Activated CD4-positive, alpha-beta T cell treated with anti-CD3 and anti-CD28 coated beads for 4 hours (primary cell): Measurements from ENCODE around the gene DNAJC11.
"Not testable (repeated sequence)": the region's sequence is repeated elsewhere in the genome, so short reads cannot be mapped to it uniquely, and the experiment has no call there.

Source experiments
- DNase-seq, 2 donors: peaks; one replicate each; pipeline ENCODE4 v3.0.0-alpha.2; 2020

The DNAJC11 gene, protein sequence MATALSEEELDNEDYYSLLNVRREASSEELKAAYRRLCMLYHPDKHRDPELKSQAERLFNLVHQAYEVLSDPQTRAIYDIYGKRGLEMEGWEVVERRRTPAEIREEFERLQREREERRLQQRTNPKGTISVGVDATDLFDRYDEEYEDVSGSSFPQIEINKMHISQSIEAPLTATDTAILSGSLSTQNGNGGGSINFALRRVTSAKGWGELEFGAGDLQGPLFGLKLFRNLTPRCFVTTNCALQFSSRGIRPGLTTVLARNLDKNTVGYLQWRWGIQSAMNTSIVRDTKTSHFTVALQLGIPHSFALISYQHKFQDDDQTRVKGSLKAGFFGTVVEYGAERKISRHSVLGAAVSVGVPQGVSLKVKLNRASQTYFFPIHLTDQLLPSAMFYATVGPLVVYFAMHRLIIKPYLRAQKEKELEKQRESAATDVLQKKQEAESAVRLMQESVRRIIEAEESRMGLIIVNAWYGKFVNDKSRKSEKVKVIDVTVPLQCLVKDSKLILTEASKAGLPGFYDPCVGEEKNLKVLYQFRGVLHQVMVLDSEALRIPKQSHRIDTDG

DNA sequence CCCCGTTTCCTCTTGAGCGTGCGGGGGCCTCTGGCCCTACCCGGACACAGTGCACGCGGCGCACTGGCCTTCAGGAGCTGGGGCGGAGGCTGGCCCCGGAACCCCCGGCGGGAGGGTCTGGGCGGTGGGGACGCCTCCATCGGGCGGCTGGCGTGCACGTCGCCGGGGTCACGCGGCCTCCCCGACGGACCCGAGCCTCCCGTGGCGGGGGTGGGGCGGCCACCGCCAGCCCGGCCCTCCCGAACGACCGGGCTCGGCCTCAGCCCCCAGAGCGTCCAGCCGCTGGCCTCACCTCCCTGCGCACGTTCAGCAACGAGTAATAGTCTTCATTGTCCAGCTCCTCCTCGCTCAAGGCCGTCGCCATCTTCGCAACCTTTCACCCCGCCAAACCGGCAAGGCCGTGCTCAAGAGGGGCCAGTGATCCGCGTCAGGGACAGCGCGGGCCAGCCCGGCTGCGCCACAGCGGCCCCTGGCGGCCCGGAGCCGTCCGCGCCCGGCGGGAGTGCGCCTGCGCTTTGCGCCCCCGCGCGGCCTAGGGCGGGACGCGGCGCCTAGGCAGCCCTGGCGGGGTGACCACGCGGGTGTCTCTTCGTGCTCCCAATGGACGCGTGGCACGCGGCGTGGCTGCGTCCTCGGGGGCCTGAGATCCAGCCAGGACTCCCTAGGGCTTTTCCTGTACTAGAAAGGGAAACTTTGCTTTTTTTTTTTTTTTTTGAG is at the start of gene DNAJC11:
DNAJC11 (minus strand) TSS at position 380 of the 717 bp plus-strand sequence; CDS start at position 364, 16 bp downstream.
- peak; percentile 84 to 88 for DNase-seq

DNA sequence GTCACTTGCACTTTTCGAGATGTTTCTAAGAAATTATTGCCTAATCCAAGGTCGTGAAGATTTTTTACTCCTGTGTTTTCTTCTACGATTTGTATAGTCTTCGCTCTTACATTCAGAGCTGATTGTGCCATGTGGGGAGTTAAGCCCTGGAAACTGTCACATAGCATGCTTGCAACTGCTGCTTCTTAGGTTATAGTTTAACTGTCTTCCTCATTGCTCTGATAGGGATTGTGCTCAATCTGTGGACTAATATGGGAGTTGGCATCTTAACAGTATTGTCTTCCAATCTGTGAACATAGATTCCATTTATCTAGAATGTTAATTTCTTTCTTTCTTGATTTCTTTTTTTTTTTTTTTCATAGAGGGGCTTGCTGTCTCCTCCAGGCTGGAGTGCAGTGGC is 48.9 kb upstream of the DNAJC11 start:
- DNase-seq = no peak

DNA sequence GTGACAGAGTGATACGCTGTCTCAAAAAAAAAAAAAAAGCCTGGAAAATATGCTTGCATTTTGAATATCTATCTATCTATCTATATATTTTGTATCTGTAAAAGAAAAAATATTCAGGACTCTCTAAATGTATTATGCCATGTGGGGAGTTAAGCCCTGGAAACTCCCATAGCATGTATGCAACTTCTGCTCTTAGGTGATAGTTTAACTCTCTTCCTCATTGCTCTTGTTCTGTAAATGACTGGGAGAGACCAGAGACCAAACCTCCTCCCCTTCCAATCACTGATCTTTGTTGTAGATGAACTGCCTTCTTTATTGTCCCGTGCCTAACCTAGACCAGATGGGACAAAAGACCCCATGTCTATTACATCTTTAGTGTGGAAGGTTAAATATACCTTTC is 46.1 kb upstream of the DNAJC11 start:
- DNase-seq = no peak

DNA sequence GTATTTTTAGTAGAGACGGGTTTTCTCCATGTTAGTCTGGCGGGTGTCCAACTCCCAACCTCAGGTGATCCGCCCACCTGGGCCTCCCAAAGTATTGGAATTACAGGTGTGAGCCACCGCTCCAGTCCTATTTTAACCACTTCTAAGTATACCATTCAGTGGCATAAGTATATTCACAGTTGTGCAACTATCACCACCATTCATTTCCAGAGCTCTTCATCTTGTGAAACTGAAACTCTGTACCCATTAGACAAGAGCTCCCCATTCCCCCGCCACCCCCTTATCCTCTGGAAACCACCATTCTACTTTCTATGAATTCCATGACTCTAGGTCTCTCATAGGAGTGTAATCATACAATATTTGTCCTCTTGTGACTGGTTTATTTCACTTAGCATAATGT is 43.5 kb upstream of the DNAJC11 start:
- no peak for DNase-seq

DNA sequence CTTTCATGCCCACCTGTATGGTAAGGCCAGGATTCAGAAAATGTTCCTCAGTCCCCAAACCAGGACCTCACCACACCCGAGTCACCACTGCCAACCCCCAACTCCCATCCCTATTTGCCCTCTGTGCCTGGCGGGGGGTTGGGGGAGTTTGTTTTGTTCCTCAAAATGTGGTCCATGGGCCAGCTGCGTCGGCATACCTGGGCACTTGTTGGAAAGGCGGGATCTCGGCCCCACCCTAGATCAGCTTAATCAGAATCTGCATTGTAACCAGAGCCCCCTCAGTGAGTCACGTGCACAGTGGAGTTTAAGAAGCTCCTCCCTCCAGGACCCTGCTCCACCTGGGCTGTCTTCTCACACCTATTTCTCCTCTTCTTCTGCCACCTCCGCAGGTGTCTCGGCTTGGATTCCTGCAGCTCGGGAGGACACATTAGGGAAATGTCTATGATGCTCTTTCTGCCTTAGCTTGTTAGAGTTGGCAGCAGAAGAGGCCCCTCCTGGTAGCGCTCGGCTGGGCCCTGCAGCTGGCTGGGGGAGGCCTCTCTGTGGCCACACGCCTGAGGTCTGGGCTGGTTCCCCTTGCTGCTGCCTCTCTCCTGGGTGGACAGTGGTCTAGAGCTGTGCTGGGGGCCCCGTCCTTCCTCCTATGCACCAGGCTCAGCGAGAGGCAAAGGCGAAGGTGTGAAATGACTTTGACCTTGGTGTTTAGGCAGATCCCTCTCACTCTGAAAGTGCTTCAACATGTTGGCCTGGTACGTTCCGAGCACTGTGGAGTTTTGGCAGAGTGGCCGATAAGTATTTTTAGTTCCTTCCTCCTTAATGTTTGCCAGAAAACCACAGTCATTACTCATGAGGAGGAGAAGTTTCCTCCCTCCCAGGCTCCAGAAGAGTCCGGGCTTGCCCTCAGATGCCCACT is 41.8 kb upstream of the DNAJC11 start:
- no peak for DNase-seq

DNA sequence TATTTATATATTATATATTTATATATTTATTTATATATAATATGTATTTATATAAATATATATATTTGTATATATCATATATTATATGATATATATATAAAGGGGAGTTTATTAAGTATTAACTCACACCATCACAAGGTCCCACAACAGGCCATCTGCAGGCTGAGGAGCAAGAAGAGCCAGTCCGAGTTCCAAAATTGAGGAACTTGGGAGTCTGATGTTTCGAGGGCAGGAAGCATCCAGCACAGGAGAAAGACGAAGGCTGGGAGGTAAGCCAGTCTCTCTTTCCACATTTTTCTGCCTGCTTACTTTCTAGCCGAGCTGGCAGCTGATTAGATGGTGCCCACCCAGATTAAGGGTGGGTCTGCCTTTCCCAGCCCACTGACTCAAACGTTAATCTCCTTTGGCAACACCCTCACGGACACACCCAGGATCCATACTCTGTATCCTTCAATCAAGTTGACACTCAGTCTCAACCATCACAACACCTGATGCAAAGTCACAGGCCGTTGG is 41.1 kb upstream of the DNAJC11 start:
- not testable (repeated sequence) for DNase-seq

DNA sequence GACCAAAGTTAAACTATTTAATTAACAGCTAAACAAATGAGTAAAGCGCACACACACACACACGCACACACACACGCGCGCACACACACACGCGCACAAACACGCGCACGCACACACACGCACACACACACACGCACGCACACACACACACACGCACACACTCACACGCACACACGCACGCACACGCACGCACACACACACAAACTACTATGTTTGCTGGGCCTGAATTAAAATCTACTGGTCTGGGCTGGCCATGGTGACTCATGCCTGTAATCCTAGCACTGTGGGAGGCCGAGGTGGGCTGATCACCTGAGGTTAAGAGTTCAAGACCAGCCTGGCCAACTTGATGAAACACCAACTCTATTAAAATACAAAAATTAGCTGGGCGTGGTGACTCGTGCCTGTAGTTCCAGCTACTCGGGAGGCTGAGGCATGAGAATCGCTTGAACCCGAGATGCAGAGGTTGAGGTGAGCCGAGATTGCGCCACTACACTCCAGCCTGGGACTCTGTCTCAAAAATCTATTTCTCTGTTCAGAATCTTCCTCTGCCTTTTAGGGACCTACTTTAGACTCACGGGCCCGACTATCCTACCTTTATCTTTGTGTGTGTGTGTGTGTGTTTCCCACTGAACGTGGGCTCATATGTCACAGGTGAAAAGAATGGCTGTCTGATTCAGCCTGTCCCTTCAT is 37.5 kb upstream of the DNAJC11 start:
- no peak for DNase-seq

DNA sequence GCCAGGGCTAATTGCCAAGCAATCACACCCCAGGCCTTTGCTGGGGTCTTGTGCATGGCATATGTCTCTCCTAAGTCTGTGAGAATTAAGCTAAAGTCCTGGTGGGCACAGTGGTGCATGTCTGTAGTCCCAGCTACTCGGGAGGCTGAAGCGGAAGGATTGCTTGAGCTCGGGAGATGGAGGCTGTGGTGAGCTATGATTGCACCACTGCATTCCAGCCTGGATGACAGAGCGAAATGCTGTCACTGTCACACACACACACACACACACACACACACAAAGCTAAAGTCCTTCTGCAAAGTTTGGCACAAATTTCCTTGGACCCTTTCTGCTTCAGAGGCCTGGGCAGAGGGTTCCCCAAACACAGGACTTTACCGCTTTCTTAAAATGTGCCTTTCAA is 31.3 kb upstream of the DNAJC11 start:
- no peak for DNase-seq

DNA sequence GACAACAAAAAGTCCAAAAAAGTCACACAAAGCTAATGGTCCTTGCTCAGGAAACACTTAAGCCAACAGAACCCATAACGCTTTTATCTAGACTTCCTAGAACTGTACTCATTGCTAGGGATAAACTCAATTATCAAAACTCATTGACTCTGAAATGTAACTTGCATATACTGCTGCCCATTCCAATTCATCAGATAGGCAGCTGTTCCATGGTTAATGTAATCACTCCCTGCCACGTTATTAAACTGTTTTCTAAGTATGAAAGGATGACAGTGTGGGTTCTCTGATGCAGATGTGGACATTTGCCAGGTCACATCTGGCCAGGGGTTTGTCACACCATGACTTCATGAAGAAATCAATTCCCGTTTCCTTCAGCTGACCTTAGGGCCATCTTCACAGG is 30.3 kb upstream of the DNAJC11 start:
- DNase-seq = no peak

DNA sequence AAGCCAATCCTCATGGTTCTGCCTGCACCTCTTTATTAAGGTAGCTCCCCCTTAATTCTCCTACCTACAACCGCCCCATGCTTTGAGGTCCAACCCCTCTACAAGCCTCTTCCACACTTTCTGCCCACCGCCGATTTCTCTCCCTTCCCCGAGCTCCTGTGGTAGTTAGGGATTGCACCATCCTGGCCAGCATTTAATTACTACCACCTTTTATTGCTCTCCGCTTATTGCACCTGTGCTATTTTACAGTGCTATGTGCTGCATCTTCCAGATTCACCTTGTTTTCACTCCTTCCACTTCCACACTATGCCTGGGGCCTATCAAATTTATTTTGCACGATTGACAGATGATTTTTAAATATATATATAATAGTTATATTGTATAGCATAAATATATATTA is 29.3 kb upstream of the DNAJC11 start:
- no peak for DNase-seq

DNA sequence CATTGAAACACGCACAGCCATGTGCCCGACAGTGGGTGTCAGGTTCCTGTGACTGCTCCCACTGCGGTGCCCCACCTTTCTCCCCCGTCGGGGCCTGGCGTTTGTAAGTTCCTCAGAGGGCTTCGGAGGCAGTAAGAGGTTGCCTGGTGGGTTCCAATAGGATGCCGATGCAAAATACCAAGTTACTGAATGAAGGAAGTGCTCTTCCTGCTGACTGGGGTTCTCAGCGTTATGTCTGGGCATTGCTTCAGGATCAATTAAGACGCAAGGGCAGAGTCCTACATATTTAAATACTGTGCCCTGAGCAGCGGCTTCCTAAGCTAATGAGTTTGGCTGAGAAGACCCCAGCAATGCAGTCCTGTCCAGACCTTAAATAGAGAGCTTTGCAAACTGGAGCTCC is 28.9 kb upstream of the DNAJC11 start:
- no peak for DNase-seq

DNA sequence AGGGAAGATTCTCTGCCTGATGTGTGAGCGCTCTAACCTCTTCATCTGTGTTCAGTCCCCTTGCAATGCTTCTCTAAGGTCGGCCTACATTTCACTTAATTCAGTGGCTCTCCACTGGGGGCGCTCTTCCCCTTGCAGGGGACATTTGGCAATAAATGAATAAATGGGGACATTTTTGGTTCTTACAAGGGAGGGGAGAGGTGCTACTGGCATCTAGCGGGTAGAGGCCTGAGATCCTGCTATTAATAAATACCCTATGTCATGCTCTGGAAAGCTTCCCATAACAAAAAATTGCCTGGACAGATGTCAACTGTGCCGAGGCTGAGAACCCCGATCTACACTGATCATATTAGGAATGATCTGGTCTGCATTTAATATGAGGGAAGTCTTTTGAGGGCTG is 25.9 kb upstream of the DNAJC11 start:
- DNase-seq = peak; percentile 45 to 60

DNA sequence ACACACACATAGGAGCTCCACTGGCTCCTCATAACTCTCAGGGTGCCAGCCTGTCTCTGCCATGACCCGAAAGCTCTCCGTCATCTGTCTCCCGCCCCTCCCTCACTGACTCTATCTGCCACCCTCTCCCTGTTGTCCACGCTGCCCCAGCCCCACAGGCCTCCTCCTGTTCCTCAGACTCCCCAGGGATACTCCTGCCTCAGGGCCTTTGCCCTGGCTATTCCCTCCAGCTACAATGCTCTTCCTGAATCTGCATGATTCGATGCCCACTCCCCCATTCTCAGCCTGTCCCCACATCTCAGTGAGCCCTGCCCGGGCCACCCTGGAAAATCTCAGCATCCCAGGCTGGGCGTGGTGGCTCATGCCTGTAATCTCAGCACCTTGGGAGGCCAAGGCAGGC is 24.6 kb upstream of the DNAJC11 start:
- DNase-seq = no peak

DNA sequence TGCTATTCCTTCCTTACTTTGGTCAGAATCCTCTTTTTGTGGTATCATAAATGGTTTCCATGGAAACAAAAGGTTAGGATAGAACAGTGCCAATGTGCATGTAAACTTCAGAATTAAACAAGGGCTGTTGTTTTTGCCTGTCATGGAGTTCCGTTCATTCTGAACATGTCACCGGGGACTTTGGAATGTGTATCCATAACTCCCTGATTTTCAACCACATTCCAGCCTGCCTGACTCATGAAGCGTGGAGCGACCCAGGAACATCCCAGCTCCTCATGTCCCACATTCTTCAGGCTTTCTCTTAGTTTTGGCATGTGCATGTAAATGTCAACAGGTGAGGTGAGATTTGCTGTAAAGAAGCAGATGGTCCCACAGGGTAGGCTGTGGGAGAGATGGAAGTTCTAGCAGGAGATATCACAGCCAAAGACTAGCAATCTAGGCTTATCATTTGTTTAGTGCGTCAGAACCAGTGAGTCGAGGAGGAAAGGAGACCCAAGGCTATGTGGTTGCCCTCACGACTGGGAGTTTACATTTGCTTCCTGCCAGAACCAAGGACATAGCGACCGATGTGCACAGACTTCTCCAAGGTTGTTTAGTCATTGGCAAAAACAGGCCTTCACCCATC is 23.0 kb upstream of the DNAJC11 start:
- no peak for DNase-seq

DNA sequence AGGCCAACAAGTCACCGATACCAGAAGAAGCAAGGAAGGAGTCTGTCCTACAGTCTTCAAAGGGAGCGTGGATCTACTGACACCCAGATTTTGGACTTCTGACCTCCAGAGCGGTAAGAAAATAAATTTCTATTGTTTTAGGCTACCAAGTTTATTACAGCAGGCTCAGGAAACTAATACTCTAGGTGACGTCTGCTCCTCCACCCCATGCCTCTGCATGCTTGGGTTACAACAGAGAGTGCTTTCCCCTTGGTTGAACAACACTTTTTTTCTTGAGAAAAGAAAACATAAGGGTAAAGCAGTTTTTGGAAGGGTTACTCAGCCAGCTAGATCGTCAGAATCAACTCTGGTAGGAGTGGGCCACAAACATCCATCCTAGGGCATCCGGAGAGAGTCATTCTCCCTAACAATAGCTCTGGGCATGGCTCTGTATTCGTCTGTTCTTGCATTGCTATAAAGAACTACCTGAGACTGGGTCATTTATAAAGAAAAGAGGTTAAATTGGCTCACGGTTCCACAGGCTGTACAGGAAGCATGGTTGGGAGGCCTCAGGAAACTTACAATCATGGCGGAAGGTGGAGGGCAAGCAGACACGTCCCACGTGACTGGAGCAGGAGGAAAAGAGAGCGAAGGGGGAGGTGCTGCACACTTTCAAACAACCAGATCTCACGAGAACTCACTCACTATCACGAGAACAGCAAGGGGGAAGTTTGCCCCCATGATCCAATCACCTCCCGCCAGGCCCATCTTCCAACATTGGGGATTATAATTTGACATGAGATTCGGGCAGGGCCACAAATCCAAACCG is 22.2 kb upstream of the DNAJC11 start:
- DNase-seq = no peak

DNA sequence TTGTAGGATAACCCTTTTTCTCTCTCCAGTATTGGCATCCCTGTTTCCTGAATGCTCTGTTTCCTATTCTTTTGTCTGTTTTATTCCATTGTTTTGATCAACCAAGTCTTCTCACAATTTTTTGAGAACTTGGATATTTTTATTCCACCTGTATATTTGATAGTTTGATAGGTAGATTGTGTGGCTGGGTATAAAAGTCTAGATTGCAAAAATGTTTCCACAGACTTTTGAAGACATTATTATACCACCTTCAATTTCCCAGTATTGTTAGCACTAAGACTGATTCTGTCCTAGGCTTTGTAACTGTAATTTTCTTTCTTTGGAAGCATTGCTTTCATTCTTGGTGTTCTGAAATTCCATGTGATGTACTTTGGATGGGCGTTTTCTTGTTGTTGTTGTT is 9.6 kb upstream of the DNAJC11 start:
- DNase-seq = no peak

DNA sequence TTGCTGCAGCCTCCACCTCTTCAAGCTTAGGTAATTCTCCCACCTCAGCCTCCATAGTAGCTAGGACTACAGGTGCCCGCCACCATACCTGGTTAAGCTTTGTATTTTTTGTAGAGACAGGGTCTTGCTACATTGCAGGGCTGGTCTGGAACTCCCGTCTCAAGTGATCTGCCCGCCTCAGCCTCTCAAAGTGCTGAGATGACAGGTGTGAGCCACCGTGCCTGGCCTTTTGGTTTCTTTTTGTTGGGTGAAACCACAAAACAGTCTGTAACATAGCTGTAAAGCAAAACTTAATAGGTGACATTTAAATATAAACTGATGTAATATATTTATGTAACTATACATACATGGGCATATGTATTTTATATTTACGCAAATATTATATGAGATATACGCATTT is 3.1 kb upstream of the DNAJC11 start:
- DNase-seq = no peak

DNA sequence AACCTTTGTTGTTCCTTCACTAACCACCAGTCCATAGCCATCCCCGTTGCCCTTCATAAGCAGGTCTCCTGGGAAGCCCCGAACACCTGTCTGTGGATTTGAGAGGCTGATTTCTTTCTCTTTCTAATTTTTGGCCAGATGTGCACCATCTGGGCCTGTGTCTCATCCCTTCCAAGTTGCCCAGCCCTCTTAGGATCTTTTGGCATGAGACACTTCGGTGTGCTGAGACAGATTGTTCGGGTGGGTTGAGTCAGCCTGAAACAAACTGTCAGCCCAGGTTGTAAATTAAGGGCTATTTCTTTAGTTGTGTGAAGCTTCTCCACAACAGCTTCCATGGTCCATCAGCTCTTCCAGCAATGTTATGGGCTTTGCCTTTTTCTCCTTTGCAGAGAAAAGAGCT is 1.4 kb upstream of the DNAJC11 start:
- no peak for DNase-seq

DNA sequence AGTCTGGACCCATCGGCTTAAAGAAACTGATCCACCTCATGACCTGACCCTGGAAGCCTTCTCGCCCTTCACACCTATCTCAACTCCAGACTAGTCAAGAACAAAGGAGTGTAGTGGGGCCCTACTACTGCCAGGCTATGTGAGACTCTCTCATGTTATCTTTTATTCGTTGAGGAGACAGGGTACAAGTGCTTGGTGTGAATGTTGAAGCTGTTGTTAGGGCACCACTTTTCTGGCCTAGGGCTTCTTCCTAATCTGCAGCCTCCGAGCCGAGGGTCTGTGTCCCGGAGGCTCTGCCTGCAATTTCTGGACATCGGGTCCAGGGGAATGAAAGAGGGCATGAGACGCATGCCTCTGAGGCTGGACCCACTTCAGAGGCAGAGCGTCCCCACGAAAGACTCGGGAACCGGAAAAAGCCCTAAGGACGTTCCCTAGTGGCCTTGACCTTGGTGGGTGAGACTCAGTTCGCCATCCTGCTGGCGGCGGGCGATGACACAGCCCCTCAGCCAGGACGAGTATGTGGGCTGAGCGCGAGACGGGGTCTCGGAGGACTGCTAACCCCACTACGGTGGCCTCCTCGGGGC is 671 bp downstream of the DNAJC11 start:
- DNase-seq = no peak

DNA sequence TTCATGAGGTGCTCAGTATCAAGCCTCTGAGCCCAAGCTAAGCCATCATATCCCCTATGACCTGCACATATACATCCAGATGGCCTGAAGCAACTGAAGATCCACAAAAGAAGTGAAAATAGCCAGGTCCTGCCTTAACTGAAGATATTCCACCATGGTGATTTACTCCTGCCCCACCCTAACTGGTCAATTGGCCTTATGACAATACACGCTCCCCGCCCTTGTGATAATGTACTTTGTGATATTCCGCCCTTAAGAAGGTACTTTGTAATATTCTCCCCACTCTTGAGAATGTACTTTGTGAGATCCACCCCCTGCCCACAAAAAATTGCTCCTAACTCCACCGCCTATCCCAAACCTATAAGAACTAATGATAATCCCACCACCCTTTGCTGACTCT is 1.7 kb downstream of the DNAJC11 start:
- not testable (repeated sequence) for DNase-seq
